Suprapubic skin (tissue), 4 donors: ENCODE data around the gene ZSWIM4. TPM values are rescaled to one million over a fixed set of nuclear protein-coding genes. Genes with fewer than 3 reads are reported as not detected.

Experiments
- DNase-seq, 2 donors: peaks; one replicate each; pipeline ENCODE4 v3.0.0-alpha.2; 2019; ENCODE audit warnings: low spot score in 2 of 2
- H3K27ac ChIP-seq: fragments of 200-600 bp; sonication (generic); one replicate; pipeline ENCODE4 v1.5.1; 2019
- H3K27me3 ChIP-seq: fragments of 200-600 bp; sonication (generic); one replicate; pipeline ENCODE4 v1.5.1; 2019
- H3K36me3 ChIP-seq: fragments of 200-600 bp; sonication (generic); one replicate; pipeline ENCODE4 v1.5.1; 2019
- H3K4me1 ChIP-seq: fragments of 200-600 bp; sonication (generic); one replicate; pipeline ENCODE4 v1.5.1; 2019
- H3K4me3 ChIP-seq: fragments of 200-600 bp; sonication (generic); one replicate; pipeline ENCODE4 v1.5.1; 2019; ENCODE audit warnings: mild to moderate bottlenecking
- H3K9me3 ChIP-seq: fragments of 200-600 bp; sonication (generic); one replicate; pipeline ENCODE4 v1.5.1; 2019
- CTCF ChIP-seq, 2 donors: fragments of 200-600 bp in 1 of 2; fragments of 450-650 bp in 1 of 2; sonication (generic) in 1 of 2; IDR thresholded peaks; one replicate each; pipeline ENCODE4 v1.5.1; 2016 to 2019; ENCODE audit warnings: antibody characterized with exemption in 2 of 2, mild to moderate bottlenecking in 1 of 2, moderate library complexity in 1 of 2
- EP300 ChIP-seq: sonication (generic); formaldehyde crosslinking; IDR thresholded peaks from one replicate; pipeline ENCODE4 v1.6.1; 2017; ENCODE audit warnings: antibody characterized with exemption
- POLR2A ChIP-seq, 2 donors: fragments of 450-650 bp; IDR thresholded peaks; one replicate each; pipeline ENCODE4 v1.6.1; 2017; ENCODE audit warnings: antibody characterized with exemption in 2 of 2, mild to moderate bottlenecking in 2 of 2, moderate library complexity in 2 of 2
- POLR2AphosphoS5 ChIP-seq, 3 donors: sonication (generic); formaldehyde crosslinking; IDR thresholded peaks; one replicate each; pipeline ENCODE4 v1.6.1; 2017; ENCODE audit warnings: antibody characterized with exemption in 3 of 3
- WGBS: methylation state at CpG from one replicate; pipeline ENCODE4 v1.1.5; 2018; 5-methylcytosine and 5-hydroxymethylcytosine counted together
- total RNA-seq, 4 donors: library from RNA; depleted of rRNA; stranded (reverse); fragments of >200 nt; gene quantifications; one replicate each; pipeline ENCODE4 v1.1.0, GENCODE V29; 2016

The ZSWIM4 gene
- total RNA-seq, 4 donors from 2014 or later = 11.4 to 19.5 (median 16.3) TPM

- WGBS = 97% methylated on average over 11 of the region's 11 CpGs
- no peak for DNase-seq
- no peaks in the 10 kb centered on the region for H3K9me3 ChIP-seq
- TF ChIP-seq POLR2AphosphoS5 (IDR thresholded peaks at IDR 0.05) (no peak), EP300 (no peak), POLR2A (IDR thresholded peaks at IDR 0.05) (no peak), CTCF (IDR thresholded peaks at IDR 0.05) (no peak)
- H3K27me3 ChIP-seq = no peaks in the 10 kb centered on the region
- no peak overlapping the region for H3K4me3 ChIP-seq
- no peak overlapping the region for H3K27ac ChIP-seq
- peaks cover 51% of the 10 kb centered on the region for H3K36me3 ChIP-seq
- H3K4me1 ChIP-seq = peaks cover 4% of the 10 kb centered on the region
These were observed 17.3 kb downstream of the ZSWIM4 start for GRCh38 chr19:13812544-13812943.

GRCh38 chr19:13813147-13813546, 17.9 kb downstream of the ZSWIM4 start:
- WGBS = 83% methylated on average over 2 of the region's 2 CpGs
- H3K27ac ChIP-seq = no peak overlapping the region

GRCh38 chr19:13814550-13814949, 19.3 kb downstream of the ZSWIM4 start:
- Histone ChIP-seq H3K27ac (no peak overlapping the region), H3K9me3 (no peaks in the 10 kb centered on the region), H3K27me3 (no peaks in the 10 kb centered on the region), H3K36me3 (peaks cover 37% of the 10 kb centered on the region), H3K4me3 (no peak overlapping the region), H3K4me1 (peaks cover 12% of the 10 kb centered on the region)
- WGBS = 81% methylated on average over 13 of the region's 21 CpGs
- TF ChIP-seq CTCF (IDR thresholded peaks at IDR 0.05) = no peak
- no peak for TF ChIP-seq EP300
- TF ChIP-seq POLR2A (IDR thresholded peaks at IDR 0.05) = no peak
- no peak for TF ChIP-seq POLR2AphosphoS5 (IDR thresholded peaks at IDR 0.05)
- DNase-seq = no peak

More at GRCh38 chr19:13813147-13813546, 17.9 kb downstream of the ZSWIM4 start:
- Histone ChIP-seq H3K4me3 (no peak overlapping the region), H3K36me3 (peaks cover 46% of the 10 kb centered on the region), H3K9me3 (no peaks in the 10 kb centered on the region), H3K4me1 (peaks cover 10% of the 10 kb centered on the region), H3K27me3 (no peaks in the 10 kb centered on the region)
- TF ChIP-seq CTCF (IDR thresholded peaks at IDR 0.05) (no peak), POLR2AphosphoS5 (IDR thresholded peaks at IDR 0.05) (no peak), POLR2A (IDR thresholded peaks at IDR 0.05) (no peak), EP300 (no peak)
- DNase-seq = no peak

GRCh38 chr19:13817018-13817614, 21.9 kb downstream of the ZSWIM4 start:
- Histone ChIP-seq H3K27me3 (no peaks in the 10 kb centered on the region), H3K36me3 (peaks cover 14% of the 10 kb centered on the region), H3K4me1 (peaks cover 12% of the 10 kb centered on the region), H3K4me3 (peak overlapping the region; percentile 41), H3K27ac (no peak overlapping the region), H3K9me3 (no peaks in the 10 kb centered on the region)
- TF ChIP-seq POLR2A (IDR thresholded peaks at IDR 0.05) = no peak
- TF ChIP-seq CTCF (IDR thresholded peaks at IDR 0.05) = no peak
- TF ChIP-seq POLR2AphosphoS5 (IDR thresholded peaks at IDR 0.05) = no peak
- no peak for TF ChIP-seq EP300
- 64% methylated on average over 3 of the region's 11 CpGs for WGBS
- DNase-seq = no peak

- TF ChIP-seq EP300 = no peak
- TF ChIP-seq POLR2AphosphoS5 (IDR thresholded peaks at IDR 0.05) = no peak
- no peak for TF ChIP-seq POLR2A (IDR thresholded peaks at IDR 0.05)
- no peak for TF ChIP-seq CTCF (IDR thresholded peaks at IDR 0.05)
- Histone ChIP-seq H3K27ac (no peak overlapping the region), H3K4me1 (peaks cover 16% of the 10 kb centered on the region), H3K27me3 (no peaks in the 10 kb centered on the region), H3K9me3 (no peaks in the 10 kb centered on the region), H3K4me3 (peak overlapping the region; percentile 41), H3K36me3 (peaks cover 13% of the 10 kb centered on the region)
- peak in 1 of 2 donors; percentile 80 for DNase-seq
- 32% methylated on average over 3 of the region's 35 CpGs for WGBS
These were observed 22.6 kb downstream of the ZSWIM4 start for GRCh38 chr19:13817615-13818371.
